ENCODE measurements around the gene HPN. TPM values are rescaled to one million over a fixed set of nuclear protein-coding genes. Genes with fewer than 3 reads are reported as not detected.

Gene HPN
- total and polyA plus RNA-seq, 2 donors (not counting 3 experiments of a cell fraction or from before 2014, with no cell fraction given) = 0.10 TPM; not detected in 1

DNA sequence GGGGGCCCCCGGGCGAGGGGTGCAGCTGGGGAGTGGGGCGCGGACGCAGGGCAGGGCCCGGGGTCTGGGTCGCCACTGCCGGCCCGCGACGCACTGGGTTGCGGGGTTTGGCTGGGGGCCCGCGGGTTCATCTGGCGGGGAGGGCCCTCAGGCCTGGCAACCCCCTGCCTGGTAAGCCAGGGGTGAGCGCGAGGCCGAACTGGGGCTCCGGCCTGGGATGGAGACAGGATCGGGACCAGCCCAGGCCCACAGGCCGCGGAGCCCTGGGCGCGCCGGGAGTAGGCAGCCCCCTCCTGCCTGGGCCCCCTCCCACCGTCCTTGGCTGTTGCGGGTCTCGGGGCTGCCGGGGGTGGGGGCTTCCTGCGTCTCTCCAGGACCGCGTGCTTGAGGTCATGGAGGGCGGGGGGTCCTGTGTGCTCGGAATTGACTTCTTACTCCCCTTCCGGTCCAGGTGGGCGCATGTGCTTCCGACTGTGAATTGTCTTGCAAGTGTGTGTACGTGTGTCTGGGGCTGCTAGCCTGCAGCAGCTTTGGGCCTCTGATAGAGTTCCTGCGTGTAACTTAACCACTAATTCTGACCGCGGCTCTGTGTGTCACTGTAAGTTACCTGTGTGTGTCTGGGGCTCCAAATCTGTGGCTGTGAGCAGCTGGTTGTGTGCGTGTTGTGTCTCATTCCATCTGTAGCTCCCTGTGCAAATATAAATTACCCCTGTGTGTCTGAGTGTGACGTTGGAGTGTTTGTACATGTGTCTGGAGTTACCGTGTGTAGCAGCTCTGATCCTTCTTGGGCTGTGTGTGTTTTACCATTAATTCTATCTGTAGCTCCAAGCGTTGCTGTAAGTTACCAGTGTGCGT, 40.6 kb upstream of the HPN start:
- H3K79me2 ChIP-seq (ENCODE audit: control insufficient read depth, insufficient read depth, low read length) = peaks cover 46% of the 10 kb centered on the region
- H3K36me3 ChIP-seq (ENCODE audit: control insufficient read depth in 2 of 2, extremely low read depth in 1 of 2, insufficient read depth in 2 of 2, low read length in 2 of 2) = peaks cover 4% of the 10 kb centered on the region in 2 experiments
- no peaks in the 10 kb centered on the region for H3K27me3 ChIP-seq (ENCODE audit: control insufficient read depth in 2 of 2, insufficient read depth in 2 of 2, low read length in 2 of 2)
- peak overlapping the region; percentile 75 to 91 (median 83) for H3K4me3 ChIP-seq (replicated peaks in 1 of 3; ENCODE audit: insufficient read depth in 1 of 3, low read depth in 1 of 3, low read length in 3 of 3)
- peak overlapping the region; percentile 88 for H3K4me2 ChIP-seq (ENCODE audit: insufficient read depth, low read length)
- ChIA-PET POLR2A (interaction anchor here (0.6 to 1.3 kb wide), 3 partner anchors 13 to 28 kb away, joined by 3 to 4 read pairs (median 3); no protein-coding TSS in a partner anchor), CTCF (interaction anchor here (0.9 to 4.4 kb wide), 6 partner anchors 12 to 142 kb away, joined by 3 to 40 read pairs (median 6); partner anchors contain the start of gene FXYD7)
- peak; percentile 78 for FAIRE-seq
- H3K4me1 ChIP-seq (ENCODE audit: control insufficient read depth, extremely low read depth, insufficient read depth, low read length) = peaks cover 64% of the 10 kb centered on the region
- no peaks in the 10 kb centered on the region for H3K9me1 ChIP-seq (replicated peaks; ENCODE audit: control insufficient read depth, extremely low read depth, insufficient read depth, low read length)
- BruUV-seq (replicated peaks) = no TSS peak
- H4K20me1 ChIP-seq (replicated peaks; ENCODE audit: control insufficient read depth, extremely low read depth, insufficient read depth, low read length) = no peaks in the 10 kb centered on the region
- peak; percentile 43 for DNase-seq (ENCODE audit: low read depth, low spot score)
- peak overlapping the region; percentile 63 for H3K9ac ChIP-seq (replicated peaks; ENCODE audit: extremely low read depth, insufficient read depth, low read length)
- no peak overlapping the region for H2AFZ ChIP-seq (ENCODE audit: low read depth, low read length)
- H3K27ac ChIP-seq (ENCODE audit: insufficient read depth, low read depth, low read length) = peak overlapping the region; percentile 27
- TF ChIP-seq, protein P1, sequence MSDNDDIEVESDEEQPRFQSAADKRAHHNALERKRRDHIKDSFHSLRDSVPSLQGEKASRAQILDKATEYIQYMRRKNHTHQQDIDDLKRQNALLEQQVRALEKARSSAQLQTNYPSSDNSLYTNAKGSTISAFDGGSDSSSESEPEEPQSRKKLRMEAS (IDR thresholded peaks at IDR 0.05; ENCODE audit: insufficient read depth, insufficient read length) = no peak
- TF ChIP-seq POLR2AphosphoS5 (IDR thresholded peaks at IDR 0.05; ENCODE audit: insufficient read depth, low read depth, low read length) = peak; percentile 38
- no peak for TF ChIP-seq GATA2 (IDR thresholded peaks at IDR 0.05; ENCODE audit: insufficient read depth, insufficient read length, low read depth, low read length)
- peak; percentile 56 for TF ChIP-seq MYC (IDR thresholded peaks at IDR 0.05; ENCODE audit: low read depth, low read length)
- TF ChIP-seq FOS (IDR thresholded peaks at IDR 0.05; ENCODE audit: borderline replicate concordance, insufficient read depth, low read length) = no peak
- TF ChIP-seq, protein P2, sequence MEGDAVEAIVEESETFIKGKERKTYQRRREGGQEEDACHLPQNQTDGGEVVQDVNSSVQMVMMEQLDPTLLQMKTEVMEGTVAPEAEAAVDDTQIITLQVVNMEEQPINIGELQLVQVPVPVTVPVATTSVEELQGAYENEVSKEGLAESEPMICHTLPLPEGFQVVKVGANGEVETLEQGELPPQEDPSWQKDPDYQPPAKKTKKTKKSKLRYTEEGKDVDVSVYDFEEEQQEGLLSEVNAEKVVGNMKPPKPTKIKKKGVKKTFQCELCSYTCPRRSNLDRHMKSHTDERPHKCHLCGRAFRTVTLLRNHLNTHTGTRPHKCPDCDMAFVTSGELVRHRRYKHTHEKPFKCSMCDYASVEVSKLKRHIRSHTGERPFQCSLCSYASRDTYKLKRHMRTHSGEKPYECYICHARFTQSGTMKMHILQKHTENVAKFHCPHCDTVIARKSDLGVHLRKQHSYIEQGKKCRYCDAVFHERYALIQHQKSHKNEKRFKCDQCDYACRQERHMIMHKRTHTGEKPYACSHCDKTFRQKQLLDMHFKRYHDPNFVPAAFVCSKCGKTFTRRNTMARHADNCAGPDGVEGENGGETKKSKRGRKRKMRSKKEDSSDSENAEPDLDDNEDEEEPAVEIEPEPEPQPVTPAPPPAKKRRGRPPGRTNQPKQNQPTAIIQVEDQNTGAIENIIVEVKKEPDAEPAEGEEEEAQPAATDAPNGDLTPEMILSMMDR (IDR thresholded peaks at IDR 0.05; ENCODE audit: extremely low read depth in 1 of 2, insufficient read depth in 1 of 2, low read depth in 1 of 2, low read length in 2 of 2) = no peak
- no peak for TF ChIP-seq JUN (IDR thresholded peaks at IDR 0.05; ENCODE audit: borderline replicate concordance, insufficient read depth, insufficient read length, low read depth)
- peak; percentile 46 for TF ChIP-seq POLR2A (IDR thresholded peaks at IDR 0.05; ENCODE audit: low read depth, low read length)
- TF ChIP-seq EZH2 (IDR thresholded peaks at IDR 0.05; ENCODE audit: borderline replicate concordance, low read depth, low read length, severe bottlenecking) = no peak
- intact Hi-C loops (cut with micrococcal nuclease) (loop anchor here (1.0 to 10.0 kb wide), 4 partner anchors 16 to 76 kb away; partner anchors contain the start of gene ZNF30), dilution Hi-C loops (cut with MboI; ENCODE audit: extremely low pct_ligation_motif_present, low sequenced_read_pairs) (no loop called here)
- no peaks in the 10 kb centered on the region for H3K9me3 ChIP-seq (replicated peaks; ENCODE audit: control insufficient read depth, insufficient read depth, low read length)
